T follicular helper cell (primary cell): ENCODE data around the gene ZNF469.

Source experiments
- DNase-seq: peaks from one replicate; pipeline ENCODE4 v3.0.0-alpha.2; 2020; ENCODE audit warnings: low read depth

The ZNF469 gene

DNA sequence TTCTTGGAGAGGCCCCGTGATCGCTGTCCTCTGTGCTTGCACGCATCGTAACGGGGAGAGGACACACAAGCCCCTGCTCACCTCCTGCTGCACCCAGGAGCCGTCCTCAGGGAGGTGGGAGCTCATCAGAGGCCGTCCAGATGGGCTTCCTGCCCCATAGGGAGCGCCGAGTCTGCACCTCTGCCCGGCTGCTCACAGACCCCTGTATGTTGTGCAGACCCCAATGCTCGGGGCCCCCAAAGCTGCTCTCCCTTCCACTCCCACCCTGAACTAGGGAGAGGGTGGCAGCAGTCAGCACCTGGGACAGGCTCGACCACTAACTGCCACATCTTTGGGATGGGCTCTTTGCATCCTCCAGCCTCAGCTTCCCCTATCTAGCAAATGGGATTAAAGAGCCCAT is 4.4 kb upstream of the ZNF469 start:
- no peak for DNase-seq

DNA sequence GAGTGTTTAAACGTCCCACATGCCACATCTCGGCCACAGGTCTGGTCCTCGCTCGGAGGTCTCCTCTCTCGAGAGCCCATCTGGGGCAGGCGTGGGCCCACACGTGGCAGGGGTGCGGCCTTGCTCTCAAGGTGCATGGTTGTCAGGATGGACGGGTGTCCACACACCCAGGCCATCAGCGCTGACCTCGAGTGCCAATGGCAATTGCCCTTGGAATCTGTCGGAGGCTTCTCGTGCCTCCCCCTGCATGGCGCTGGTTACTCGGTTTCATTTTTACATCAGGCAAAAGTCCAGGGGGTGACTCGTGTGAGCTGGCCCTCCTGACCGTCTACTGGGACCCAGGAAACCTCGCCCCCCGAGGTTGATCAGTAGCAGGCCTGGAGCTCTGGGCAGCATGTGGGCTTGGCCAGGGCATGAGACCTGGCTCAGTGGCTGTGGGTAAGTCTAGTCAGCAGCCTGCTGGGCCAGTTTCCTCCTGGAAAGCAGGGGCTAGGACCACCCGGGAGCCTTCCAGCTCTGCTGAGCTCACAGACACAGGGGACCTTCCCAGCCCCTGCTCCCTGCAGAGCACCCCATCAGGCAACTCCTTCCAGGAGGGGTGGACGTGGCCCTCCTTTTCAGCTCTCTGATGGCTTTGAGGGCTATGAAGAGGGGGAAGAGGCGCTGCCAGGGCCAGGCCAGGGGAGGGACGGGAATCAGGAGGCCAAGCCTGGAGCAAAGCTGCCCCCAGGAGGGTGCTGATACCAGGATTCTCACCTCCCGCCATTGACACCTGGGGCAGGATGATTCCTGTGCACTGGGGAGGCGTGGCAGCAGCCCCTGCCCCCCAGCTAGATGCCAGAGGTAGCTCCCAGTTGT is 3.7 kb upstream of the ZNF469 start:
- DNase-seq, result no peak

DNA sequence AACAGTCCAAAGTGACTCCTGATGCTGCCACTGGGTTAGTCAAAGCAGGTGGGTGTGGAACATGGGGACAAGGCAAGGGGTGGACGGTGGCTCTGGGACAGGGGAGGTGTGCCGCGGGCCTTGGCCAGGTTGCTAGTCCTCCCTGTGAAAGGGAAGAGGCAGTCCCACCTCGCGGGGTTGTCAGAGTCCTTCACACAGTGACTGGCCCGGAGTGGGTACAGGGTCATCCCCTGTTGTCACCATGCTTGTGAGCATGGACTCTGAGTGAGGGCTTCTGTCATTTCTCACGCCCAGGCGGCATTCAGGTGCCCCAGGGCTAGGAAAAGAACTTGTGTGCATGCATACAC is 3.1 kb upstream of the ZNF469 start:
- no peak for DNase-seq

DNA sequence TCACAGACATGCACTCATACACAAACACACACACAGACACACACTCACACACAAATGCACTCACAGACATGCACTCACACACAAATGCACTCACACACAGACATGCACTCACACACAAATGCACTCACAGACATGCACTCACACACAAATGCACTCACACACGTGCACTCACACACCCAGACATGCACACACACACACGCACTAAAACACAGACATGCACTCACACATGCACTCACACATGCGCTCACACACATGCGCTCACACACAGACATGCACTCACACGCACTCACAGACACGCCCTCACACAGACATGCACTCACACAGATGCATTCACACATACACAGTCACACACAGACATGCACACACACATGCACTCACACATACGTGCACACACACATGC is 2.7 kb upstream of the ZNF469 start:
- no peak for DNase-seq

DNA sequence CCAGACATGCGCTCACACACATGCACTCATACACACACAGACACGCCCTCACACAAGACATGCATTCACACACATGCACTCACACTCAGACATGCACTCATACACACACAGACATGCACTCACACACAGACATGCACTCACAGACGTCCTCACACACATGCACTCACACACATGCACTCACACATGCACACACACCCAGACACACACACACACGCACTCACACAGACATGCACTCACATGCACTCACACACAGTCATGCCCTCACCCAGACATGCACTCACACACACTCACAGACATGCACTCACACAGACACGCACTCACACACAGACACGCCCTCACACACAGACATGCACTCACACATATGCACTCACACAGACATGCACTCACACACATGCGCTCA is 2.1 kb upstream of the ZNF469 start:
- DNase-seq, result no peak

DNA sequence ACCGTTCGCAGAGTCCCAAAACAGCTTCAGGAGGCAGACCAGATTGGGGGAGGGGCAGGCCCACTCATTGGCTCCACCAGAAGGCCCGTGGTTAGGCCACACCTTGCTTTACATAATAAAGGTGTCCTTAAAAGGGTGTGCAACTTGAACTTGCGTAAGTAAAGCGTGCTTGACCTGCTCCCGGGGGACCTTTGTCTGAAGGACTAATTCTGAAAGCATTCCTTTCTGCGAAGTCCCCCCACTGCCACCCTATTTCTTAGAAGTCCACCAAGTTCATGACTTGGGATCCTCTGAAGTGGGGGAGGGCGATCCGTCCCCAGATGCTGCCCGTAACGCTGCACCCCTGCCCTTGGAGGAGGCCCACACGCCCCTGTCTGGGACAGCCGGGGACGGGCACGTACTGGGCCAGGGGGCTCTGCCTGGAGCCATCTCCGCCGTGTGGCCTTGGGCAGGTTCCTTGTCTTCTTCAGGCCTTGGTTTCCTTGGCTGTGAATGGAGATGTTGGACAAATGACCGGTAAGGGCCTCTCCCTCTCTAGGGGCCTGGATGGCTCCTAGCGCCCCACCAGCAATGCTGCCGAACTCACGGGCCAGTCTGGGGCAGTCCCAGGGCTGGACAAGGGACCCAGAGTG is 823 bp upstream of the ZNF469 start:
- DNase-seq, result no peak

DNA sequence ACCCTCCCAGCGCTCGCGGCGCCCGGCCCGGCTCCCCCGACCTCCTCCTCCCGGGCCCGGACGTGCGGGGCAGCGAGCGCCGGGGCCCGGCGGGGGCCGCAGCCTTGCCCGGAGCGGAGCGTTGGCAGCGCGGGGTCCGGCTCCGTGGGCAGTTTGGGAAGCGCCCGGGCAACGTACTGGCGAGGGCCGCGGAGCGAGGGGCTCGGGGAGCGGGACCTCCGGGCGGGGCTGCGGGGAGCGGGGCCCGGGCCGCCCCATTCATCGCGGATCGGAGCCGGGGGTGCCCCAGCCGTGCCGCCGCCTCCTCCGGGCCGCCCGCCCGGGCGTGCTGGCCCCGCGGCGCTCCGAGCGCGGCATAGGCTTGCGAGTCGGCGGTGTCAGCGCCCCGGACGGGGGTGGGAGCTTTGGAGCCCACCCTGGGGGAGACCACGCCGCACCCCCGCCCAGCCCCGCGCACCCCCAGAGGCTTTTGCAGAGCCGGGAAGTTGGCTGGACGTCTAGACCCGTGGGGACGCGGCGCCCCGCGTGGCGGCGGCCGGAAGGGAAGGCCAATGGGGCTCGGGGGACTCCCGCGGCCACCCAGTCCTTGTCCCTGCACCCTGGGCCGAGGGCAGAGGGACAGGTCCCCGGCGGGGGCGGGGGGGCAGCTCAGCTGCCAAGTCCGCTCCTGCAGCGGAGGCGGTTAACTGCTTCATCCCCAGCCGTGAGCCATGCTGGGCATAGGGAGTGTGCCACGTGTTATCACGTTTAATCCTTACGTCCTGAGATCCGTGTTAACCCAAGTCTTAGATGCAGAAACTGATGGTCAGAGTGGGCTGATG is 852 bp downstream of the ZNF469 start:
- no peak for DNase-seq

DNA sequence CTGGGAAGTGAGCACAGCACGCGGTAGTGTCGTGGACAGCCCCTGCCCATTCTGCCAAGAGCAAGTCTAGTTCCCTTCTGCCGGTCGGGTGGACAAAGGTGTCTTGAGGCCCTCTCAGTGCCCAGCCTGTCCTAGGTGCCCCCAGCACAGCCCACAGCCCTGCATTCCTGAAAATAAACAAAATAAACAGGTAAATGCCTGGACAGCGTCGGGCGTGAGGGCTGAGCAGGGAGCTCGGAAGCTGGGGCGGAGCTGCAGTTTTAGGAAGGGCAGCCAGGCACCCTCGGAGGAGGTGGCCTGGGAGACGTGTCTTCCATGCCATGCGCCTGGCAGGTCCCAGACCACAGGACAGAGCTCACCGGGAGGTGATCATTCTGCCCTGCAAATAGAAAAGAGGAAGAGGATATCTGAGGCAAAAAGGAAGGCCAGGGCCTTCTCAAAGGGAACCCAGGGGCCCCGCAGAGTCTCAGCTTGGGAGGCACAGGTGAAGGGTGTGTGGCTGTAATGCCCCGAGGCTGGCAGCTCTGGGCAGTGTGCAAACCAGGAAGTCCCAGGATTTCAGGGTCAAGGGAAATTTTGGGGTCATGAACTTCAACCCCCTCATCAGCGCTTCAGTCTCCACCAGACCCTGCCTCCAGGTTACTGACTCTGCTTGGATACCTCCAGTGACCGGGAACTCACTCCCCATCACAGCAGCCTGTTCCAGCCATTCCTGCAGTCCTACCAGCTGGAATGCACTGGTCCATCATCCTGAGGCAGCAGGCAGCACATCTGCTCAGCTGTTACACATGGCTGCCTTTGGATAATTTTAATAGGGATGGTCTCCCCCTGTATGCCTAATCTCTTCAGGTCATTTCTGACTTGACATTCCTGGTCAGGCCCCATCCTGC is 1.7 kb downstream of the ZNF469 start:
- DNase-seq, result no peak

DNA sequence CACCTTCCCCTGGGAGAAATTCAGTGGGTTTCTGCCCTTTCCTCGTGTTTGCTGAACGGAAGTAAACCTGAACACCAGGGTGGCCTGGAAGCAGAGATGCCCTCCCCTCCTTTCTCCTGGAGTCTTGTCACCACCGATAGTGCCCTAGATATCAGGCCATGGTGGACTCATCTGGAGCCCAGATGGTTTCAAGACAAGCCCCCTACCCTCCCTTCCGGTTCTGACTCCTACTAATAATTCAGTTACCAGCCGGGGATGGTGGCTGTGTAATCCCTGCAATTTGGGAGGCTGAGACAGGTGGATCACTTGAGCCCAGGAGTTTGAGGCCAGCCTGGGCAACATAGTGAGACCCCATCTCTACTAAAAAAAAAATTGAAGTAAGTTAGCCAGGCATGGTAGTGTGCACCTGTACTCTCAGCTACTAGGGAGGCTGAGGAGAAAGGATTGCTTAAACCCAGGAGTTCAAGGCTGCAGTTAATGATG is 2.4 kb downstream of the ZNF469 start:
- no peak for DNase-seq

DNA sequence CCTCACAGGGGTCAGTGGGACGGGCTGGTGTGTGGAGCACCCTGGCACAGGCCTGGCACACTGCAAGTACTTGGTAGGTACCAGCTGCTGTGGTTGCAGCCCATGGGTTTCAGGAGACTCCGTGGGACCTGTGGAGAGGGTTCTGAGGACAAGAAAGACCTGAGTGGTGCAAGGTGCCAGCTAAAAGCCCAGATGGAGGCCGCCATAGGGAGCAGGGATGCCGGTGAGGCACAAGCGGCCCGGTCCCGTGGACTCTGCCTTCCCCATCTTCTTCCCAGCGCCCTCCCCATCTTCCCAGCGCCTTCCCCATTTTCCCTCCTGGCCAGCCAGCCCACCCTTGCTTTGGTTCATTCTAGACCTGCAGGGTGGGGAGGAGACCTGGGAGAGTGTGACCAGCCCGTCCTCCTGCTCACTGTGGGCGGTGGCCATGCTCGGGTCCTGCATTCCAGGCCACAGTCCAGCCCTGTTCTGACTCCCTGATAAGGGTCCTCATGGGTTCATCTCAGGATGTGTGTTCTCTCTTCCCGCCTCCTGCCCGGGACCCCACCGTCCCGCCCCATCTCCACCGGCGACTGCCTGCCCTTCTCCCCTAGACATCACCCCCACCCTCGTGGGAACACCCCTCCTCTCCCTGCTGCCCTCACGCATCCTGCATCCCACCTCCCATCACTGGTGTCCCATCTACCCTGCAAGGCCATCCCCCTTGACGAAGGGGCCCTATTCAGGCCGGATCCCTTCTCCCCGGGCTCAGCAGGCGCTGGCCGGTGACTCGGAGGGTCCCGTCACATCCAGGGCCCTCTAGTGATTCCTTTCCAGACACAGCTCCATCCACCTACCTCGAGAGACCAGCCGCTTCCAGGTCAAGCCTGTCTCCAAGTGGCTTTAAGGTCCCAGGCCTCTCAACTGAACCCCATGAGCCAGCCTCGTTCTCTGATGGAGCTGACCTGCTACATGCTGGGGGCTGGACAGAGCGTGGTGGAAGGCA is 3.4 kb downstream of the ZNF469 start:
- DNase-seq, result no peak

DNA sequence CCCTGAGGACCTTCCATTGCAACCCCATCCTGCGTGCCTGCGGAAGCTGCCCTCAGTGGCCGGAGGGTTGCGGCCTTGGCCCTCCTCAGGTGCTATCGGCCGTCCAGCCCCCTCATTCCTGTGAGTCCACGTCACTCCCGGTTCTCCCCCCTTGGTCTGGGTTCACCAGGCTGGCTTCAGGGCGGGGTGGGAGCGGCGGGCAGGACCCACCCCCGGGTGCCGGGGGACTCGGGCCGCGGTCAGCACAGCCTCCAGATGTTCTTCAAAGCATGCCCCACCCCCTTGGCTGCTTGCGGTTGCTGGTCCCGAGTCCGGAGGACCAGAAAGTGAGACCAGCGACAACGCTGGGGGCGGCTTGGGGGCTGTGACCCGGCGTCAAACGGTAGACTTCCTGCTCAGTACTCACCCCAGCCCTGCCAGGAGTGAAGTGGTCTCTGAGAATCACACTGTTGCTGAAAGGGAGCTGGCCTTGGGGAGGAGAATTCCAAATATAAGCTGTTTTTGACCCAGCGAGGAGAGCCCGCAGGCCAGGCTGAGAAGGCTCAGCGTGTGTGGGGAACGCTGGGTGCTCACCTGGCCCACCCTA is 4.5 kb downstream of the ZNF469 start:
- DNase-seq, result no peak

DNA sequence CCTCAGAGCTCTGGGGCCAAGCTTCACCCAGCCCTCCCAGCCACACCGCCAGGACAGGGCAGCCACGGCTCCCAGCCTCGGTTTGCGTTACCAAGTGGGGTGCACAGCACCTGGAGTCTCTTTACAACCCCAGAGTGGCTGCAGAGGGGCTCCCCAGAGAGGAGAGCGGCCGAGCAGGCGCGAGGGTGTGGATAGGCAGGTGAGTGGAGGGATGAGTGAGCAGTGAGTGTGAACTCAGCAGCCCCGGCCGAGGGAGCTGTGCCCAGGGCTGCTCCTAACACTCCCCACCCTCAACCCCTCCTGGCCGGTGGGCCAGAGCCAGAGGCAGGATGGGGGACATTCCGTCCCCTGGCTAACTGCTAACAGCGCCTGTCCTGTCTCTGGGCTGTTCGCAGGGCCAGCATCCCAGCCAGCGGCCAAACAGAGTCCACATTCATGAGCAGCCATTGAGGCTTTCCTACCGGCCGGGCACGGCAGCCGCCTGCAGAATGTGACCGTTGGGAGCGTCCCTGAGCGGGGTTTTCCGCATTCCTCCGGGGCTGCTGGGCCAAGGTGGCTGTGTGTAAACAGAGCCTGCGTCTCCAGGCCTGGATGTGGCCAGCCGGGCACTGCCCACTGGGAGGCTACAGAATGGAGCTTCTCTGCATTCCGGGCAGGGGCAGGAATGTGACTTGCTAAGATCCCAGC is 5.3 kb downstream of the ZNF469 start:
- DNase-seq, result no peak

DNA sequence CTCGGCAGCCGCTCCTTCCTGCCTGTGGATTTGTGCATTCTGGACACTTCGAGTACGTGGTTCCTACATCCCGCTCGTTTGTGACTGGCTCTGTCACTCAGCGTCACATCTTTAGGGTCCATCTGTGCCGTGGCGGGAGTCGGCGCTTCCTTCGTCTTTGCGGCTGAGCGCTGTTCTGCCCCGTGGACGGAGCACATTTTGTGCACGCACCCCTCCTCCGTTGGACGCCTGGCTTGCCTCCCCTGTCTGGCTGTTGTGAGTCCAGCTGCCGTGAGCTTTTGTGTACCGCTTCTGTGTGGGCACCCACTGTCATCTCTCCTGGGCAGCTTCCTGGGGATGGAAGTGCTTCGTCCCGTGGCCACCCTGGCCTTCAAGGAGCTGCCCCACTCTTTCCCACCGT is 6.4 kb downstream of the ZNF469 start:
- DNase-seq, result no peak

DNA sequence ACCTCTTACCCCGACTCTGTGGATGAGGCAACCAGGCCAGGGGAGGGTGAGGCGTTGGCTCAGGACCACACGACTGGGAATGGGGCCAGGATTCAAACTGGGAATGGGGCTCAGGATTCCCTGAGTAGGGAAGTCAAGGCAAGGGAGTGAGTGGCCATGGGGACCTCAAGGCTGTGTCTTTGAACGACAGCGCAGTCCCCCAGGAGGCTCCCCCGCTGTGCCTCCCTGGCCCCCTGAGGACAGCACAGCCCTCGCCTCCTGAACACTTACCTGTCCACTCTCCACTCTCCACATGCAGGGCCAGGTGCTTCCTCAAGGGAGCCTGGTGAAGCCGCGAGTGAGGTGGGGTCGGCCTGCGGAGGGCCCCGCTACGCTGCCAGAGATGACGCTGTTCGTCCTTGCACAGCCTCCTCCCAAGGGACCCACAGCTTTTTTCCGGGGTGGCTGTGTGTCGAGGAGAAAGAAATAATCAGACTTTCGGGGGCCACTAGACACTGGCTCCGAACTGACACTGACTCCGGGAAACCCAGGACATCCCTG is 6.9 kb downstream of the ZNF469 start:
- no peak for DNase-seq

DNA sequence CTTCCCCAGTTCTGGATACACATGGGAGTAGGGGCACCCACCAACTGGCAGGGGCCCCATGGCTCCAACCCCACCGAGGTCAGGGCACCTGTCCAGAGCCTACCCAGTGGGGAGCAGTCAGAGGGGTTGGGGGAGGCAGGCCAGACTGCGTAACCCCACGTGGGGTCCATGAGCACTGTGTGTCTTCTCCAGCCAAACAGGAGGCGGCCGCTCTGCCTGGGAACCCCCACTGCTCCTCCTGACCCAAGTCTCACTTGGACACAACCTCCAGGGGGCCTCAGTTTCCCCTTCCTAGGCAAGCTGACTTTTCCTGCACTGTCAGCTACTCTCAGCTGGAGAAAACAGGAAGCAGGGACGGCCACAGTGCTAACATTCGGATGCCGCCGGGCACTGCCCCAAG is 7.5 kb downstream of the ZNF469 start:
- no peak for DNase-seq

DNA sequence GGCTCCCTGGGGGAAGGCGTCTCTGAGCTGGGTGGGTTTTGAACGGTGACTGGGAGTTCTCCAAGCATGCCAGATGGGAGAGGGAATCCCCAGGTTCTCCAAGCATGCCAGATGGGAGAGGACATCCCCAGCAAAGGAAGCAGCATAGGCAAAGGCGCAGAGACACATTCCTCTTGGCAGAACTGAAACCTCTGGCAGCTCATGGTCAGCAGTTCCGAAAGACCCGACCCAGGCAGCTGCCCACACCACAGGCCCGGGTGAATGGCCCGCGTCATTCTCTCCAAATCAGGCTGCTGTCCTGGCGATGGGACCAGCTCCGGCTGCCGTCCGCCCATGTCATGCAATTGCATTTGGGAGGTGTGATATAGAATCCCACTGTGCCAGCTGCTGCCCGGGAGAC is 8.0 kb downstream of the ZNF469 start:
- no peak for DNase-seq

DNA sequence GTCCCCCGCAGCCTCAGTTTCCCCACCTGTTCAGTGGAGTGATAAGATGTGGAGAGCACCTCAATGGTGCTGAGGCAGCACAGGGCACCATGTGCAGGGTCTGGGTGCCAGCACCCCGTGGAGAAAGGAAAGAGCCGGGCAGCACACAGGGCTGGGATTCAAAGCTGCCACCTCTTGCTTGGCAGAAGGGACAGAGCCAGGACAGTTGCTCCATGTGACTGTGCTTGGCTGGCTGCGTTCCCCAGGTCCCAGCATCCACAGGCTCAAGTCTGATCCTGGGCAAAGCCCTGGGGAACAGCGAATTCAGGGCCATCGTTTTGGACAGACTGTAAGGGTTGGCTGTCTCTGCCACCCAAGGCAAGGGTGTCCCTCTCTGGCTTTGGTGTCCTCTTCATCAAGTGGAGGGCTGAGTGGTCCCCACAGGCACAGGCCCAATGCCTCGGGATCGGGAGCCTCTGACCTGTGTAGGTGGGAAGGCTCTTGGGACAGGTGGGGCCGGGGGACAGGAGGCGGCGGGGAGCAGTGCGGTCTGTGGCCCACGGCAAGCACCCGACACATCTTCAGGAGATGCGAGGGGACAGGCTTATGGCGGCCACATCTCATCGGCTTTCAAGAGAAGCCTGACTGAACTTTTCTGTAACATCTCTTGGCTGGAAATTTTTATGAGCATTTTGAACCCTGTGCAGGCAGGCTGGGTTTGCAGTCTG is 8.5 kb downstream of the ZNF469 start:
- no peak for DNase-seq

DNA sequence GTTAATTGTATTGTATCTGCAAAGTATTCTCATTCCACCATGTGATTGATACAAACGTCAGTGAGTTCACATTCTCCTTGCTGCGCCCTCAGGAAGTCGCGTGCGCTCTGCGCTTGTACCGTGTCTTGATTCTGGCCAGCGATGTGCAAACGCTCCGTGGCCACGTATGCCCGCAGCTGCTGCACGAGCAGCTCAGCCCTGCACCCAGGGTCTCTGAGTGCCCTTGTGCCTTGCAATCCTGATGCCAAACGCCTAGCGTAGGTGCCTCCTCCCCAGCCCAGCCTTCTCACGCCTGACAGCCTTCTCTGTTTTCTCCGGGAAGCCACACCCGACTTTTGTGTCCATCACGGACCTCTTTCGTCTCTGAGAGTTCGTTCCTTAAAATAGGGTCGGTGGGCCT is 9.4 kb downstream of the ZNF469 start:
- no peak for DNase-seq

DNA sequence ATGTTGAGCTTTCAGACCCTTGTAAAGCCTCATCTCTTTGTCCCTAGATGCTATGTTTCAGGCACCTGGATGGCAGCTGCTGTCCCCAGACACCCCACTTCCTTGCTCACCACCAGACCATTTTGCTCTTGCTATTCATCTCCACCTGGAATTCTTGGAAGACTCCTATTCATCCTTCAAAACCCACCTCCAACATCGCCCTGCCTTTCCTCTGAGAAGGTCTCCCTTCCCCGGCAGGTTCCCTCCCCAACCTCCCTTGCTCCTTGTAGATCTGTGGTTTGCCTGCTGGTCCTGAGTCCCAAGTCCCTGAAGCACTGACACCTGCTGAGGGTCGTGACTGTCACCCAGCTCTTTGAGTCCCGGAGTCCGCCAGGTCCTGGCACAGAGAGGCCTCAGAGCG is 9.9 kb downstream of the ZNF469 start:
- no peak for DNase-seq
